IMR-90 (cell line): ENCODE measurements around the gene ADGRG1.

Source experiments
- BHLHE40 ChIP-seq: fragments of 150-350 bp; IDR thresholded peaks from 2 replicates; pipeline ENCODE4 v1.6.1; 2016; ENCODE audit warnings: mild to moderate bottlenecking, low read depth, low read length
- FOS ChIP-seq: fragments of 150-350 bp; IDR thresholded peaks from 2 replicates; pipeline ENCODE4 v1.6.1; 2016; ENCODE audit warnings: low read depth, low read length
- MAZ ChIP-seq: IDR thresholded peaks from 2 replicates; pipeline ENCODE4 v1.6.1; 2012; ENCODE audit warnings: low read depth, mild to moderate bottlenecking, low read length, improper control_type of control experiment, moderate library complexity, borderline replicate concordance
- MXI1 ChIP-seq: IDR thresholded peaks from 2 replicates; pipeline ENCODE4 v1.6.1; 2012; ENCODE audit warnings: low read depth, mild to moderate bottlenecking, low read length, moderate library complexity, borderline replicate concordance
- POLR2A ChIP-seq: IDR thresholded peaks from 2 replicates; pipeline ENCODE4 v1.6.1; 2012; ENCODE audit warnings: mild to moderate bottlenecking, low read depth, low read length
- RAD21 ChIP-seq: IDR thresholded peaks from 2 replicates; pipeline ENCODE4 v1.6.1; 2012; ENCODE audit warnings: low read length, improper control_type of control experiment
- RCOR1 ChIP-seq: IDR thresholded peaks from 2 replicates; pipeline ENCODE4 v1.6.1; 2012; ENCODE audit warnings: mild to moderate bottlenecking, low read length, improper control_type of control experiment; ENCODE audit not compliant: insufficient replicate concordance
- USF2 ChIP-seq: fragments of 150-350 bp; IDR thresholded peaks from 2 replicates; pipeline ENCODE4 v1.6.1; 2017; ENCODE audit warnings: mild to moderate bottlenecking, antibody characterized with exemption, low read length, low read depth
- TF ChIP-seq, protein P1 (sequence below): conservative IDR thresholded peaks from 2 replicates; pipeline ENCODE4 v1.5.1; 2012; ENCODE audit warnings: mild to moderate bottlenecking, low read depth, low read length, improper control_type of control experiment

- TF ChIP-seq BHLHE40: no peak
- TF ChIP-seq, protein P1, sequence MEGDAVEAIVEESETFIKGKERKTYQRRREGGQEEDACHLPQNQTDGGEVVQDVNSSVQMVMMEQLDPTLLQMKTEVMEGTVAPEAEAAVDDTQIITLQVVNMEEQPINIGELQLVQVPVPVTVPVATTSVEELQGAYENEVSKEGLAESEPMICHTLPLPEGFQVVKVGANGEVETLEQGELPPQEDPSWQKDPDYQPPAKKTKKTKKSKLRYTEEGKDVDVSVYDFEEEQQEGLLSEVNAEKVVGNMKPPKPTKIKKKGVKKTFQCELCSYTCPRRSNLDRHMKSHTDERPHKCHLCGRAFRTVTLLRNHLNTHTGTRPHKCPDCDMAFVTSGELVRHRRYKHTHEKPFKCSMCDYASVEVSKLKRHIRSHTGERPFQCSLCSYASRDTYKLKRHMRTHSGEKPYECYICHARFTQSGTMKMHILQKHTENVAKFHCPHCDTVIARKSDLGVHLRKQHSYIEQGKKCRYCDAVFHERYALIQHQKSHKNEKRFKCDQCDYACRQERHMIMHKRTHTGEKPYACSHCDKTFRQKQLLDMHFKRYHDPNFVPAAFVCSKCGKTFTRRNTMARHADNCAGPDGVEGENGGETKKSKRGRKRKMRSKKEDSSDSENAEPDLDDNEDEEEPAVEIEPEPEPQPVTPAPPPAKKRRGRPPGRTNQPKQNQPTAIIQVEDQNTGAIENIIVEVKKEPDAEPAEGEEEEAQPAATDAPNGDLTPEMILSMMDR: no peak
- no peak for TF ChIP-seq POLR2A
- no peak for TF ChIP-seq MAZ
- TF ChIP-seq RAD21: no peak
- TF ChIP-seq MXI1: no peak
- no peak for TF ChIP-seq USF2
- no peak for TF ChIP-seq RCOR1
- no peak for TF ChIP-seq FOS
These were observed 66.6 kb downstream of the ADGRG1 start, which contains the start of gene DRC7 for GRCh38 chr16:57694725-57695679.
